Glomerular endothelial cell (primary cell): Measurements from ENCODE around the gene SERTAD1. TPM values are rescaled to one million over a fixed set of nuclear protein-coding genes. Genes with fewer than 3 reads are reported as not detected.
"Not testable (repeated sequence)": the region's sequence is repeated elsewhere in the genome, so short reads cannot be mapped to it uniquely, and the experiment has no call there.

ENCODE experiments used
- DNase-seq: peaks from one replicate; pipeline ENCODE4 v3.0.0-alpha.2; 2011; ENCODE audit warnings: low read depth, low spot score; ENCODE audit errors: extremely low read depth
- total RNA-seq: library from RNA; depleted of rRNA; stranded (reverse); fragments of >200 nt; gene quantifications from 2 replicates; pipeline ENCODE4 v1.2.3, GENCODE V29; 2015

The SERTAD1 gene, protein sequence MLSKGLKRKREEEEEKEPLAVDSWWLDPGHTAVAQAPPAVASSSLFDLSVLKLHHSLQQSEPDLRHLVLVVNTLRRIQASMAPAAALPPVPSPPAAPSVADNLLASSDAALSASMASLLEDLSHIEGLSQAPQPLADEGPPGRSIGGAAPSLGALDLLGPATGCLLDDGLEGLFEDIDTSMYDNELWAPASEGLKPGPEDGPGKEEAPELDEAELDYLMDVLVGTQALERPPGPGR
- total RNA-seq: 13.2 and 17.3 TPM in 2 replicates

DNA sequence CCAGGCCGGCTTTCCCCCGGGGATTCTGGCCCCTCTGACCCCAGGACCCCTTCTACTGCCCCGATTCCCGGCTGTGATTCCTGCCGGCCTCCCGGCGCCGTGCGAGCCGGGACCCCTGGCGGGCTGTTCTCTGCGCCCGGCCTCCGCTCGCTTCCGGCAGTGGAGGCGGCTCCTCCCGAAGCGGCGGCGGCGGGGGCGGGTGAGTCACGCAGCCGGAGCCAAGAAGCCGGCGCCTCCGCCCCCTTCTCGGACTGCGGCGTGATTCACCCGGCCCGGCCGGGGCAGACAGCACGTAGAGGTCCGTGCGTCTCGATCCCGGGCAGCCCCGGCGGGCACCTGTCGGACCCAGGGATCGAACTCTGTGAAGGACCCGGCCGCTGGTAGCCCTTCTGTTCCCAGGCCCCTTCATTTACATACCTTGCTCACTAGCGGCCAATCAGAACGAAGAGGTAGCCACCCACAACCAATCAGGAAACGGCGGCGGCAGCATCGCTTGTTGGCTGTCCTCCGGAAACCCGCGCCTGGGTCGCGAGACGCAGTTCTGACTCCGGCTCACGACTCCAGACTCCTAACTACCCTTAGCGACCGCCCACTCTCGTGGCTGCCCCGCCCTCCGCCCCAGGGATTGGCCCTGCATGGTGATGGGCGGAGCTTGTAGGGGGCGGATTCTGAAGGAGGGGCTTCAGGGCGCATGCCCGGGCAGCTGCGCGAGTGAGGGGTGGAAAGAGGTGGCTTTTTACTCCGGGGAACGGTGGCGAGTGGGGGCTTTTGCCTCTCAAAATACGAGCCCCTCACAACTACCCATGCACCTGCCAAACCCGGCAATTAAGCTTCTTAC, at the start of gene SERTAD1:
TSS of gene SERTAD1 (minus strand) at position 543 of the 838 bp plus-strand sequence. CDS start 2,446 bp downstream, outside the sequence.
- DNase-seq: peak; percentile 96

- DNase-seq: no peak
Measured at GRCh38 chr19:40474737-40475136, 48.9 kb upstream of the SERTAD1 start.

DNA sequence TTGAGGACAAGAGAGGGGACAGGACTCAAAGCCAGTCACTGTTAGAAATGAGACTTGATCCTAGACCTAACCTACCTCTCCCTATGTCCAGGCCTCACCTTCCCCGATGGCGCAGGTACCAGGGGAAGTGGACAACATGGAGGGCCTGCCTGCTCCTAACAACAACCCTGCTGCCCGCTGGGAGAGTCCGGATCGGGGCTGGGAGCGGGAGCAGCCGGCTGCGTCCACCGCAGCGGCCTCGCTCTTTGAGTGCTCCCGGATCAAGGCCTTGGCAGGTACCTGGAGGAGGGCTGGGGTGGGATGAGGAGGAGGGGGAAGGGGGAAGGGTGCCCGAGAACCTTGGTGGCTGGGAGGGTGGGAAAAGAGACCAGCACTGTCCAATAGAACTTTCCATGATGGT, 46.7 kb upstream of the SERTAD1 start:
- DNase-seq: no peak

DNA sequence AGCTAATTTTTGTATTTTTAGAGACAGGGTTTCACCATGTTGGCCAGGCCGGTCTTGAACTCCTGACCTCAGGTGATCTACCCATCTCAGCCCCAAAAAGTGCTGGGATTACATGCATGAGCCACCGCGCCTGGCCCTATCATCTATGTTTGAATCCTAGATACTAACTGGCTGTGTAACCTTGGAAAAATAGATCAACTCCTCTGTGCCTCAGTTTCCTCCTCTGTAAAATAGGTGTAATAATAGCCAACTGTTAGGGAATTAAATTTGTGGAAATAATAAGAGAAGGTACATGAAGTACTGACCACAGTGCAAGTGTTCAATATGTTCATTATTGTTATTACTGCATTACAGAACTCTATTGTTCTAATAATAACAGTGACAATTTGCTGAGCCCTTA, 45.3 kb upstream of the SERTAD1 start:
- no peak for DNase-seq

DNA sequence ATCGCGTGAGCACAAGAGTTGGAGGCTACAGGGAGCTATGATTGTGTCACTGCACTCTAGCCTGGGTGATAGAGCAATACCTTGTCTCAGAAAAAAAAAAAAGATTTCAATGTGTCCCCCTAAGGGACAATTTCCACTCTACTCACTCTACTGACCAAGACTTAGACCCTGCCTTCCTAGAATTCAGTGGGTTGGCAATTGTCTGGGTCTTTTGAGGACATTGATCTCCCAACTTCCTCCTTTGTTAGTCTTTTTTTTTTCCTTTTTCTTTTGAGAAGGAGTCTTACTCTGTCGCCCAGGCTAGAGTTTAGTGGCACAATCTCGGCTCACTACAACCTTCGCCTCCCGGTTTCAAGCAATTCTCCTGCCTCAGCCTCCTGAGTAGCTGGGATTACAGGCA, 43.2 kb upstream of the SERTAD1 start:
- DNase-seq: no peak

- DNase-seq: no peak
Measured at GRCh38 chr19:40466985-40467734, 41.4 kb upstream of the SERTAD1 start, which contains the start of gene SPTBN4. SPTBN4 (plus strand) TSS chr19:40467001; CDS start chr19:40472622, 5,621 bp downstream.

DNA sequence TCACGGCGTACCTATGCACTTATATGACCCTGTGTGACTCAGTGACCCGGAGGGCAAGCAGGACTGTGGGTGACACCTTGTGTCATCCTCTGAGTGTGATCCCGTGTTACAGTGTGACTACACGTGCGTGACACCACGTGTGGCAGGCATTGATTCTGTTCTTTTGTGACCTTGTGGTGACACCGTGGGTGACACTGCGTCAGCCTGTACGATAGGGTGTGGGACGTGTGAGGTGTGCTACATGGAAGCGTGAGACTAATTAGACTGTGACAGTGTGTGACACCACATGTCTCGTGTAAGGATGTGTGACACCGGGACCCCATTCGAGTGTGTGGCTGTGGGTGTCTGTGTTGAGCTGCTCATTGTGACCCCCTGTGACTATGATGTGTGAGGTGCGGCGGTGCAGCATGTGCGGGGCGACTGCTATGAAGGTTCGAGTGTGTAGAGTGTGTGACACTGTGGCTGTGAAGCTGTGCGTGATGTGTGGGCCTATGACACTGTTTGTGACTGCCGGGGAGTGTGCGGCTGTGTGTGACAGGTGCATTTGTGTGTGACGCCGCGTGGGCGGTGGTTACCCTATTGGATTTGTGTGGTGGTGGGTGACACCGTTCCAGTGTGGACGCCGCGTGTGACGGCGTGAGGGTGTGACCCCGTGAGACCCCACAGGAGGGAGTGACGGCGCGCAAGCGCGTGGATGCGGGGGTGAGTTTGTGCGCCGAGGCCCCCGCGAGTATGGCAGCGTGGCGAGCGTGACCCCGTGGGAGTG, 40.6 kb upstream of the SERTAD1 start:
- DNase-seq: no peak

GRCh38 chr19:40465557-40466218, 39.9 kb upstream of the SERTAD1 start, which contains the start of gene BLVRB:
BLVRB (minus strand) TSS chr19:40465745; CDS start chr19:40465688, 57 bp downstream.
- peak; percentile 86 for DNase-seq

DNA sequence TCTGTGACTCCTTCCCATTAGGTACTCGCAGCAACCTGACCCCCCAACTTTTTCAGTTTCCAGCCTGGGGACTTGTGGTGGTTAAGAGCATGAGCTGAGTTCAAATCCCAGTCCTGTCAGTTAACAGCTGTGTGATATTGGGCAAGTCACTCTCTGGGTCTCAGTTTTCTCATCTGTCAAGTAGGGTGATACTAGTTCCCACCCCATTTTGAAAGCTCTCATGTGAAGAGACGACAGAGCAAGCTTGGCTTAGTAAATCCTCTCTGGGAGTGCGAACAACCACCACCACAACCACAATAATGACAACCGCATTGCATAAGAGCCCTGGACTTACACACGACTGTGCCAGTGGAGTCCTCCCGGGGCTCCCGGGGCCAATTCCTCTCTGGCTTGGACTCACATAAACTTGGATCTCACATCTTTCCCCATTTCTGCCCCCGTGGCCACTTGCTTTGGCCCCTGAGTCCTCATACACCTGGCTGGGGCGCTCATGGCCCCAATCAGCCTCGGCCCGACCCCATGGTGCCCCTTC, 39.3 kb upstream of the SERTAD1 start:
- no peak for DNase-seq

DNA sequence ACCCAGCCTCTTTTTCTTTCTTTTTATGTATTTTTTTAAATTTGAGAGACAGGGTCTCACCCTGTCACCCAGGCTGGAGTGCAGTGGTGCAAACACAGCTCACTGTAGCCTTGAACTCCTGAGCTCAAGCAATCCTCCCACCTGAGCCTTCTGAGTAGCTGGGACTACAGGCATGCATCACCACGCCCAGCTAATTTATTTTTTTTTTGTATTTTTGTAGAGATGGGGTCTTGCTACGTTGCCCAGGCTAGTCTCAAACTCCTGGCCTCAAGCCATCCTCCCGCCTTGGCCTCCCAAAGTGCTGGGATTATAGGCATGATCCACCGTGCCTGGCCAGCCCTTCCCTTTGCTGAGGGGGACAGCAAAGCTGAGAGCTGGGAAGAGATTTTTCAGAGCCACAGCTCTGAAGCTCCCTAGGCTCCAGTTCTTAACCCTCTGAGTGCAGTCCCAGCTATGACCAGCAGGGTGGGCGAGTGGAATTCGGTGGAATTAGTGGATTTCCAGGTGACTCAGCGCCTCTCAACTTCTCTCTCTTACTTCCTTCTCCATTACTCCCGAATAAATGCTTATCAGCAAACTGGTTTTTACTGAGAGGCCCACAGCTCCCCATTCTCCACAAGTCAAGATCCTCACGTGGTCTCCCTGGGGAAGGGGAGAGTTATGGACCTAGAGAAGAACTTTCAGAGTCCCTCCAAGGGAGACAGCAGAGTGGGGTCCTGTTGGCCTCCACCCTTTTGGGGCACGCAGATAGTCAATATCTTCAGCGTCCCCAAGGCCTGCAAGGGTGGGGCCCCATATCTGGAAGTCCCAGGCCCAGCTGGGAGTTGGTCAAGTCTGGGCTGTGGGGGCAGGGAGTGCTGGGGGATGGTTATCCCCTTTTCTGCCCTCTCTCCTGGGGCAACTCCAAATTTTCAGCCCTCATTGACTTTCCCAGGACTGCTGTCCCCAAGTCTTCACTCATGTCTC, 38.5 kb upstream of the SERTAD1 start:
- DNase-seq: peak; percentile 75

GRCh38 chr19:40463587-40464037, 37.8 kb upstream of the SERTAD1 start:
- DNase-seq: not testable (repeated sequence)

GRCh38 chr19:40461669-40462221, 36.0 kb upstream of the SERTAD1 start:
- DNase-seq: no peak

GRCh38 chr19:40460185-40460584, 34.4 kb upstream of the SERTAD1 start:
- DNase-seq: no peak

GRCh38 chr19:40458597-40458974, 32.8 kb upstream of the SERTAD1 start:
- DNase-seq: no peak

GRCh38 chr19:40457953-40458596, 32.3 kb upstream of the SERTAD1 start:
- no peak for DNase-seq

DNA sequence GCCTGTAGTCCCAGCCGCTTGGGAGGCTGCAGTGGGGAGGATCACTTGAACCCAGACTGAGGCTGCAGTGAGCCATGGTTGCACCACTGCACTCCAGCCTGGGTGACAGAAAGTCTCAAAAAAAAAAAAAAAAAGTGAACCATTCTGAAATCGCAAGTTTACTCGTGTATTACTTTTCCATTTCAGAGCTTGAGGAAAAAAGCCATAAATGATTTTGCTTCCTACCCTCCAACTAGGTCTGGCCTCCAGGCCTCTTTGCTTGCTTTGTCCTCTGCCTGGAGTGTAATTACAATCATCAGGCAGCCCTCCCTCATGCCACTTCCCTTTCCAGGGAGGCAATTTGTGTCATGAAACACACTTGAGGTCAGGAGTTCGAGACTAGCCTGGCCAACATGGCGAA, 31.3 kb upstream of the SERTAD1 start:
- no peak for DNase-seq

GRCh38 chr19:40453943-40454342, 28.2 kb upstream of the SERTAD1 start:
- DNase-seq: not testable (repeated sequence)
